AG09319 (cell line): ENCODE measurements around the gene PDE4B.
"Not testable (repeated sequence)": the region's sequence is repeated elsewhere in the genome, so short reads cannot be mapped to it uniquely, and the experiment has no call there.

ENCODE experiments used
- DNase-seq: peaks from one replicate; pipeline ENCODE4 v3.0.0-alpha.2; 2010; ENCODE audit warnings: low read depth; ENCODE audit errors: extremely low read depth
- CTCF ChIP-seq: IDR thresholded peaks from 2 replicates; pipeline ENCODE4 v1.5.1; 2011; ENCODE audit warnings: low read depth, mild to moderate bottlenecking, inconsistent platforms, low read length, moderate library complexity

Gene PDE4B

GRCh38 chr1:66315671-66316070 lies 523.0 kb downstream of the PDE4B start:
- no peak for DNase-seq
- TF ChIP-seq CTCF, result no peak

- no peak for TF ChIP-seq CTCF
- no peak for DNase-seq
Measured at GRCh38 chr1:66316464-66317247, 524.0 kb downstream of the PDE4B start.

GRCh38 chr1:66317248-66317515 lies 524.5 kb downstream of the PDE4B start:
- DNase-seq, result no peak
- TF ChIP-seq CTCF, result no peak

- TF ChIP-seq CTCF, result no peak
- no peak for DNase-seq
Measured at GRCh38 chr1:66320231-66320630, 527.5 kb downstream of the PDE4B start.

- DNase-seq, result not testable (repeated sequence)
Measured at GRCh38 chr1:66322462-66322861, 529.8 kb downstream of the PDE4B start.

- no peak for TF ChIP-seq CTCF
- no peak for DNase-seq
Measured at GRCh38 chr1:66323958-66324625, 531.4 kb downstream of the PDE4B start.

- no peak for DNase-seq
- no peak for TF ChIP-seq CTCF
Measured at GRCh38 chr1:66325594-66326380, 533.1 kb downstream of the PDE4B start.
